CD4-positive, alpha-beta T cell treated with Interferon alpha-2 for 1 hour (primary cell): Measurements from ENCODE around the gene CDH20.
"Not testable (repeated sequence)": the region's sequence is repeated elsewhere in the genome, so short reads cannot be mapped to it uniquely, and the experiment has no call there.

ENCODE experiments used
- DNase-seq, 2 donors: peaks; one replicate each; pipeline ENCODE4 v3.0.0-alpha.2; 2020 to 2022

Gene CDH20

DNA sequence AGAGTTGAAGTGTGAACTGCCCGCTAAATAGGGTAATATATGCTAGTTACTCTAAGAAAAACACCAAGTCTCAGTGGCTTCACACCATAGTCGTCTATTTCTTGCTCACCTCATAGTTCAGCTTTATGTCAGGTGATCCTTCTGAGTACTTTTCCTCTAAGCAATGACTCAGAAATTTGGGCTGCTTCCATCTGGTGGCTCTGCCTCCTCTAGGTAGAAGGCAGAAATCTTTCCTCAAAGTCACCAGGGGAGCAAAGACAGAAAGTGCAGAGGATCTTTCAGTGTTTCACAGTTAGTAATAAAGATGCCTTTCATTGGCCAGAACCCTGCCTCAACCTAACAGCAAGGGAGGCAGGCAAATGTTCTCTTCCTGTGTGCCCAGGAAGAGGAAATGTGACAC is 17.3 kb downstream of the CDH20 start:
- DNase-seq = no peak

DNA sequence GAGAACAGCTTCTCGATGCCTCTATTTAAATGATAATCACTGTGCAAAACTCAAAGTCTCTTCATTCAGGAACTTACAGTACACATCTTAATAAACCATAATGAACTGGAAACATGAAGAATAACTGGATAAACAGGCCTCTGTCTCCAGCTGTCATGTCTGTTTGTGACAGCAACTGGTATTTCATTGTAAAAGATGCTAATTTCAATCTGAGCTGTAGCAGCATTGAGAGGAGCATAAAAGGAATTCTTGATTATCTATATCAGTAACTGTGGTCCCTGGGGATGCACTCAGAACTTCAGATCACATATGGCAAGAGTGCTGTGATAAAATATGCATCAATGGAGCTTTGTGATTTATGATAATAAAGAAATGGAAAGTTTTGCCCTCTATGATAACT is 18.8 kb downstream of the CDH20 start:
- no peak for DNase-seq

DNA sequence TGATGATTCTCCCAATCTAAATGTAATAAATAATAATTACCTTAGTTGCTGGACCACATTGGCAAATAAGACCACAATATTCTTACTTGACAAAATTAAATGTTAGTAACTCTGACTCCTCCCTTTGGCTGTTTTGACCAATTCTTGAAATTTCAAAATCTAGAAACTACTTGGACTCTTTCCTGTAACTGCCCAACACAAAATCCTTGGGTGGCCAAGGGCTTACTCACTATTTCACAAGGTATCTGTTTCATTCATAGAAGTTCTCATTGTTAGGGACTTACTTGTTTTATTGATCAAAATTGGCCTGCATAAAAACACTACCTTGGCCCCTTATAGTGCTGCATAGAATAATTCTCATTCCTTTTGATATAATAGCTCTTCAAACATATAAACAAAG is 19.4 kb downstream of the CDH20 start:
- DNase-seq = no peak

DNA sequence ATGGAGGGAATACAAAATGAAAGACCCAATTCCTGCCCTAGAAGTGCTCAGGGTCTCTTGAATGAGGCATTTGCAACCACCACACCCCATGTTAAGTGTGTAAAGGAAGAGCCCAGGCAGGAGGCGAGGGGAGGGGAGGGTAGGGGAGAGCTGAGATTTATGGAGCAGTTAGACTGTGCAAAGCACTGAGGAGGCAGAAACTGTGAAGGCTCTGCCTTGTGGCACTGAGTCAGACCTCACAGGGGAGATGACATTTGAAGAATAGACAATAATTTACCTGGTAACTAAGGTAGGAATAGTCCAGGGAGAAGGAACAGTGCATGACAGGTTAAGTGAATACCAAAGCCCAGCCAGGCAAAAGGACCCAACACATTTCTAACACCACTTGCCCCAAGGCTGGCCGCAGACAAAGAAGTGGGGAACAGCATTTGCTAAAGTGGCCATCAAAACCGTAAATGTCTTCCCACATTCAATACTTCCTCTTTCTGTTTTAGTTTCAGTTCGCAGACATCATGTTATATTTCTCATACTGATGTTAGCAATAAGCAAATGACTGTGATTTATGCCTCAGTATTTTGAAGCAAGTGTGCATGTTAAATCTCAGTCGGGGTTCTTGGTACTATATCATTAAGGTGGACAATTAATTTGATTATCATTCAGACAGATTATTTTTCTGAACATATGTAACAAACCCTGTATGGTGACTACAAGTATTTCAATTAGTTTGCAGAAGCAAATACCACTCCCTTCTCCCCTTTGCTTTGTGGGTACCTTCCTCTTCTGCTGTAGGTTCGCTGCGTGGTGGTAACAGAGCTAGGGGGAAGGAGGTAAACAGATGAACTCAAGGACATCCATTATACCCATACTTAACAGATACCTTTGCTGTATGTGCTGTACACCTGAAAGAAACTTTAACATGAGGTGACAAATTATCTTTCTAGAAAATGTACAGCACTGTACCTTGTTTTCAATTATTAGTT is 27.5 kb downstream of the CDH20 start:
- DNase-seq = no peak

DNA sequence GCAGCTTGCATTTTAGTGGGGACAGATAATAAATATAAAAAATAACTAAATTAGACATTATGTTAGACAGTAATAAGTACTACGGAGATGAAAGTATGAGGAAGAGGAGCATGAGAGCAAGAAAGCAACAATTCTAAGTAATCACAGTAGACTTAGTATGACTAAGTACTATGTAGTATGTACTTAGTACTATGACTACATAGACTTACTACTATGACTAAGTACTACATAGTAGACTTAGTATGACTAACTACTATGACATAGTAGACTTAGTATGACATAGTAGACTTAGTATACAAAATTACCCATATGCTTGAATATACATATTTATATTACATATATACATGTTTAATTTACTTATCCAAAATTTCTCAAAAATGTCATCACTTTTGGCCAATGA is 29.3 kb downstream of the CDH20 start:
- DNase-seq = no peak

DNA sequence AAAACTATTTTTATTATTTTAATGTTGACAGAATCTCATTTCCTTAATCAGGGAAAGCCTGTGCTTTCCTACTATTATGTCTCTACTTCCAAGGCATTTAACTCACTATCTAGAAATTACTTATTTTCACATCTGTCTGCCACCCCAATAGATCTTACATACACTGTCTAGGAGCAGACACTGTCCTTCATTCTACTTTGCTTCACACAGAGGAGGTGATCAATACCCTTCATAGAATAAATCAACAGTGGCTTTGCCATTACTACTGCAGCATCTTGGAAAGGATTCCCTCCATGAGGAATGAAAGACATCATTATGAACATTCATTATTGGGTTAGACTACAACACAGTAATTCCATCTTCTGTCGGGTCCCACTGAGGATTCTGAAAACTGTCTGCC is 31.7 kb downstream of the CDH20 start:
- DNase-seq = no peak

DNA sequence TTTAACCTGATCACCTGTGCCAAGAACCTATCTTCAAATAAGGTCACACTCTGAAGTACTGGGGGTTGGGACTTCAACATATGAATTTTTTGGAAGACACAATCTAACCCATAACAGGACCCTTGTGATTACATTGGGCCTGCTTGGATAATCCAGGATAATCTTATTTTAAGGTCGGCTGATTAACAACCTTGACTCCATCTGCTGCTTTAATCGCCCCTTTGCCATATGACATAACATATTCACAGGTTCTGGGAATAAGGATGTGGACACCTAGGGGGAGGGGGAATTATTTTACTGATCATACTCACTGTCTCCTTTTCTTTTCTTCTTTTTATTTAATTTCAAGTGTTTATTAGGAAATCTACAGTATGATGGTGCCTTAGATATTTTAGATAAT is 34.8 kb downstream of the CDH20 start:
- DNase-seq = no peak

DNA sequence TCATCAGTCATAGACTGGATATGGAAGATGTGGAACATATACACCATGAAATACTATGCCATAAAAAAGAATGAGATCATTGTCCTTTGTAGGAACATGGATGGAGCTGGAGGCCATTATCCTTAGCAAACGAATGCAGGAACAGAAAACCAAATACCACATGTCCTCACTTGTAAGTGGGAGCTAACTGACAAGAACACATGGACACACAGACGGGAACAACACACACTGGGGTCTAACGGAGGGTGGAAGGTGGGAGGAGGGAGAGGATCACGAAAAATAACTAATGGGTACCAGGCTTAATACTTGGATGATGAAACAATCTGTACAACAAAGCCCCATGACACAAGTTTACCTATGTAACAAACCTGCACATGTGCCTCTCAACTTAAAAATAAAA is 36.4 kb downstream of the CDH20 start:
- not testable (repeated sequence) for DNase-seq

DNA sequence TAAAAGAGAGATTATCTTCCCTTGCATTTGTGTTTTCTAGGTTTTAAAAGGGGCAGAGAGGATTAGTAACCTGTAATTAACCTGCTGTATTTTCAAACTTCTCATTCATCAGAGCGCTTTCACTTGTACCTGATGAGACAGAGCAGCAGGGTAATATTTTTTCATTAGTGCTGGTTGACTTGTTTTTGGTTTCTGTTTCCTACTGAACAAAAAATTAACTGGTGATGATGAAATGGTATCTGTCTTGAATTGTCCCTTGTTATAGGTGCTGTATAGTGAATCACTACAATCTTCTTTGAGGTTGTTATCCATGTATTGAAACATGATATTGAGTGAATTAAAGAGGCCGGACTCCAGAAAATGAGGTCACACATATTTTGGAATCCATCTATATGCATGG is 37.9 kb downstream of the CDH20 start:
- DNase-seq = no peak

DNA sequence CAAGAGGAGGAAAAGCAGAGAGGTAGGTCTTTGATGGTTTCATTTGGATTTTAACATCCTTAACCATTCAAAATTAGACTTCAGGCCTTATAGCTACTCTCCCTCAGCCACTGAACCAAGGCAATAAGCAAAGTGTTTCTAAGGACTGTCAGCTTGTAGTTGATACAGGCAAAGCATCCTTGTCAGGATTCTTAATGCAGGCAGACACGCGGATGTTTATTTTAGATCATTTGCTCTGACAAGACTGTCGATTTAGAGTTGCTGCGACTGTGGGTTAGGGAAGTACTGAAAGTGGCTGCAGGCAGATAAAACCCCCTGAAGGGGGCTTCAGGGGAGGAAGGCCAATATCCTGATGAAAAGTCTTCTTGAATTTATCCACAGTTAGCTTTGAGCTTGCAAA is 46.6 kb downstream of the CDH20 start:
- DNase-seq = no peak

DNA sequence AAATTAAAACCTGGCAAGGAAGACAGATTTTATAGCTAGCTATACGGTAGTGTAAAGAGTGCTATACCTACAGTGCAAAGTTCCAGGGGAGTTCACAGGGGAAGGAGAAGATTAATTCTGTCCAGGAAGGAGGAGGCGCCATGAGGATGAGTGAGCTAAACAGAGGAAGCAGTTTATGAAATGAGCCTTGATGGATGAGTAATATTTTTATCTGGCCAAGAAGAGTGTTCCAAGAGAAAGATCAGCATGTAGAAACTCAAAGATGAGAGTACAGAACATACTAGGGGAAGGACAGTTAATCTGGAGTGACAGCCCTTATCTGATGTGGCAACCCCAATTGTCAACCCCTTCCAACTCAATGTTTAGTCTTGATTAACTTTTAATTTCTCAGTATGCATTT is 54.8 kb downstream of the CDH20 start:
- DNase-seq = no peak

DNA sequence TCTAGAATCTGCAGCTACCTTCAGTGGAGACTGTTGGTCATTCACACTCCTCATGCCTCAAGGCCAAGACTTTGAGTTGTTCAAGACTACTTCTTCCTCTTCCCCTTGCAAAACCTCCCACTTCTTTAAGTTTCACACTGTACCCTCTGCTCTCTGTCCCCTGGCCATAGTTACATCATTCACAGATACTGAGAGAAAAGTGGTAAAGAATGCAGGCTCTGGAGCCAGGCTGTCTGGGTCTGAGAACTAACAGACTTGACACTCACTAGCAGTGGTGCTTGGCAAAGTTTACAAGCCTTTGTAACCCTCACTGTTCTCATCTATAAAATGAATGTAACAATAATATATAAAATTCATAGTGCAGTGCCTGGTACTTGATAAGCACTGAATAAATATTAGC is 61.8 kb downstream of the CDH20 start:
- DNase-seq = no peak

DNA sequence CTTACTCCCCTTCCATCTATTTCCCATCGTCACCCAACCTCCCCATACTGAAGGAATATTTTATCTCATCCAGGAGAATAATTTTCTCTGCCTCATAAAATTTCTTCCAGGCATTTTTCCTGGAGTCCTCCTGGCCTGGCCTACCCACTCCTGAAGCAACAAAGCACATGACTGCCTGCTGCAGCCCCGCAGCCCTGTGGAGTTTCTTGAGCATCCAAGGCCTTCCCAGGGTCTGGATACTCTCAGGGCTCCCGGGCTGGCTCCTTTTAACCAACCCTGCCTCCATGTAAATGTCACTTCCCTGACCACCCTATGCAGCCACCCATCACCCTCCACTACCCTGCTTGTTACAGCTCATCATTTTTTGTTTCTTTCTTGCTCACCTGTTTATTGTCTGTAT is 64.0 kb downstream of the CDH20 start:
- no peak for DNase-seq

DNA sequence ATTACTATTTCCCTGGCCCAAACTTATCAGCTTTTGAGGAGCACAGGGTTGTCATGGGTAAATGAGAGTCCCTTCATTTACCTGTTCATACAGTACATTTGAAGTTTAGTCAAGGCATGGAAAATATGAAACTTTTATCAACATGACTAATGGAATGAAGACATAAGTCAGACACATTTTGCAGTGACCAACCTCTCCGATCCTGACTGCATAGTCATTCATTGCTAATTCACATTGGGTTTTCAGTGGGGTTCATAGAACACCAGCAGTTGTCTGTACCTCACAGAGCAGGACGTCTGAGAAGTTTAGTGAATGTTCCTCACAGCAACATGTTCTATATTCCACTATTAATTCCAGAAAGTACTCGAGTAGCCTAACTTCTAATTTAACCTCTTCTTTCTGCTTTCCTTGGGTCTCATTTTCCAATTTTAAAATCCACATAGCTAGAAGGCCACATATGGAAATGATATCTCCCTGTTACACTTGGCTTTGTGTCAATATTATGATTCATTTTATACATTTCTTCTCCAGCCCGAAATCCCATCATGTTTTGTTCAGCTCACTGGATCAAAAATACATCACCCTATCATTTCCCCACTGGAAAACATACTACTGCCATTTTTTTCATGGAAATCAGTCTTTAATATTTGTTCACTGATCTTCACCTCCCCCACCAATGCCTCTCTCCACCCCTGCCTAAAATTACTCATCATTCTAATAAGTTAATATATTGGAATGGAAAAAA is 65.9 kb downstream of the CDH20 start:
- no peak for DNase-seq

DNA sequence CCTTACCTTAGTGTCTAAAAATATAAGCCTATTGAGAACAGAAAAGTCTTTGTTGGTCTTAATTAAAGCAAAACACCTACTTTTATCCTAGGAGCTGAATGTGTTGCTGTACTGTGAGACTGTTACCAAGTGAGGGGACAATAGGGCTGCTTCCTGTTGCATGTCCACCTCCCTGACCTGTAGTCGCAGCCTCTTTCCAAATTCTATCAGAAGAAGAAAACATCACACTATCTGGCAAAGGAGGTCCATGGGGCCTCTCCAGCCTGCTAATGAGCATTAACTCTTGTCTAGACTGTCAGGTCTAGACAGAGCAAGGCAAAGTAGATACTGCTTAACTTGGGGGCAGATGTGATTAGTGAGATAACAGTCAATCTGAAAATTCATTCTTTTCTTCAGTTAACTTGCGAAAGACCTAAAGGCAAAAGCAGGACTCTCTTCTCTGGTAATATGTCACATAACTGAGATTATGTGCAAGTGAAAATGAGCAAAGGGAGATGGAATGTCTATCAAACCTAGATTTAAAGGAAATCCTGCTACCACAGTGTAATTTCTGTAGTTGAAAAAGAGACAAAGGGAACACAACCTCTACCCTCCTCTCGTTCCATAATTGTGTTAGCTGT is 66.9 kb downstream of the CDH20 start:
- no peak for DNase-seq

DNA sequence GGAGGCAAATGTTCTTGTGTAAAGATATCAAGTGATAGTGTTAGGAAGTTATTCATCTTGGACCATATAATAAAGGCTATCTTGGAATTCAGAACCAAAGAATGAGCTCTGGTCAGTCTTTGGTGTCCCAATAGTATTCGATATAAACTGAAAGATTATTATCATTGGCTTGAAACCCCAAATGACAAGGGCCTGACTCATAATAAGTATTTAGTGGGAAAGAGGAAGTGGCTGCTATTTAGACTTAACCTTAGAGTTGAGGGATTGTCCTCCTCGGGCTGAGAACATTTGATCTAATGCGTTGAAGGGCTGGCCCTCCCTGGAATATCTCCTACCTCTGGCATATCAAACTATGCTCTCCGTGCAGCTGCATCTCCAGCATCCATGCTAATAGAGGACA is 67.5 kb downstream of the CDH20 start:
- no peak for DNase-seq

DNA sequence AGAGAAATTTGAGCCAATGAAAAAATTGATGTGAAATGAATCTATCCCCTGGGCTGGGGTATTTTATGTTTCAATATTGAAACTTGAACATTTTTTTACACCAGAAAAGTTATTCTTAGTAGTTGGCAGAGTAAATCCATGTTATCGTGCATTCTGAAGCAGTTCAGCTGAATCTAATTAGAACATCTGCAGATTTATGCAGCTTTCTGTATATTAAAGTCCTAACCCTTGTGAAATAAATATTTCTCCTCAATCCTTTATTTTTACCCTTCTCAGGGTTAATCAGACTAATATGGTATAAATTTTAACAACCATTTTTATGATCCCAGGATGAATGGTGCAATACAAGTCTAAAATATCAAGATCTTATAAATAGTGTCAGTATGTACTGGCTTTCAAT is 69.5 kb downstream of the CDH20 start:
- DNase-seq = no peak

DNA sequence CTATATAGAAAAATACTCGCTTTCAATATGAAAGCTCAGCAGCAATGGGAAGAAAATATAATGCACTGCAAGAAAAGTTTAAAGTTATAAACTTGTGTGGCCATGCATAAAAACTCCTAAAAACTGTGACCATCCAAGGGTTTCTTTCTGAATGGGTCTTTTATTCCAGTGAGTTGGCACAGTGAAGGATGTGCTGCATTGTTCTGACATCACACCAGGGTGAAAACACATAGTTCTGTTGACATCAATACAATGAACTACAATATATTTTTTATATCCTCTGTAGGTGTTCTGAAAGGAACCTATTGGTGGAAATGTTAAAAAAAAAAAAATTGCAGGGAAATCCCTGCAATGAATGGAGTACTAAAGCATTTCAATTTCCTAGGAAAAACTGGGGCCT is 80.2 kb downstream of the CDH20 start:
- no peak for DNase-seq

DNA sequence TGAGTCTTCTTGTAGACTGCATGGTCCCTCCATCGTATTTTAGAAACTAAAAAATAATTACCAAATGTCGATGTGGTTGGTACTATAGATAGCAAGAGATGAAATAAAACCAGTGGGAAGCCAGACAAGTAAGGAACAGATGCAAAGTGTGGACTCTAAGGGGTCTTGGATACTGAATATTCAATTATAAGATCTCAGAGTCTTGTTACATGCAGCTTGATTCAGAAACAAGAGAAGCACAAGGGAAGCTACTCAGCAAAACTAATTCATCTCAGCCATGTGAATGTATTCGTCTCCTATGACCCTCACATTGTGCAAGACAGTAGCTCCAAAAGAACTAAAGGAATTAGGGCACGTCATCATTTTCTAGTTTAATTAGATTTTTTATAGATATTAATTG is 80.9 kb downstream of the CDH20 start:
- no peak for DNase-seq

DNA sequence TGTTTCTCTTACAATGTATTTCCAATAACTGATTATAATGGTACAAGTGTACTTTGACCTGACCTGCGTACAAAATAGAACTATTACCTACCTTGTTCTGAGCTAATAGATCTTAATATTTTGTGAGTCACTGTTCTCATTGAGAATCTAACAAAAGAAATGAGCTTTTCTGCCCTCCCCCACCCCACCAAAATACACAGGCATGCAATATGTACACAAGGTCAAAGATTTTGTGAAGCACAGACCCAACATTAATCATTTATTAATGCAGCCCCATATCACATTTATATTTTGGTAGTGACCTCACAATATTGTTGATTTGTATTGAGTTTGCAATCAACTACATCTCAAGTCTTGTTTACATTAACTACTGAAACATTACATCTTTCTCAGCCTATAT is 86.5 kb downstream of the CDH20 start:
- DNase-seq = no peak

DNA sequence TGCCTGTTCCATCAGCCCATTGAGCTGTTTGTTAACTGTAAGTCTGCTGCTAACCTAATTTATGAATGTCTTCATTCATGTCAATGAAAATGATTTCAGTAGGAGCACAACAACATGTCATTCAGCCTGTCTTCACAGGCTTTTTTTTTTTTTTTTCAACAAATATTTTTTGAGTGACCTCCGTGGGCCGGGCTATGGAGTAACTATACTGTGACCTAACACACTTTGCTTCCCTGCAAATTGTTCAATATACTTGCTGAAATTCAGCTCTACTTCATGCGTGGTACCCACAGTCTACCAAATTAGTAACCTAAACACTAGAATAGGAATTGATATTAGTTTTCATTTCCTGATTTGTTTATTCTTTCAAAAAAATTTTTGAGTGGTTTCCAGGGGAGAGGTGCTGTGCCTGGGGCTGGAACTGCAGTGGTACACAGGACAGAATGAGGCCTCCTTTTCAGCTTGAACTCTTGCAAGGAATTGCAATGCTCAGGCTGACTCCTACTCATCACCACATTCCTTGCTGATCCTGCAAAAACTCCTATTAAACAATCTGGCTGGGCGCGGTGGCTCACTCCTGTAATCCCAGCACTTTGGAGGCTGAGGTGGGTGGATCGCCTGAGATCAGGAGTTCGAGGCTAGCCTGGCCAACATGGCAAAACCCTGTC is 87.1 kb downstream of the CDH20 start:
- no peak for DNase-seq

DNA sequence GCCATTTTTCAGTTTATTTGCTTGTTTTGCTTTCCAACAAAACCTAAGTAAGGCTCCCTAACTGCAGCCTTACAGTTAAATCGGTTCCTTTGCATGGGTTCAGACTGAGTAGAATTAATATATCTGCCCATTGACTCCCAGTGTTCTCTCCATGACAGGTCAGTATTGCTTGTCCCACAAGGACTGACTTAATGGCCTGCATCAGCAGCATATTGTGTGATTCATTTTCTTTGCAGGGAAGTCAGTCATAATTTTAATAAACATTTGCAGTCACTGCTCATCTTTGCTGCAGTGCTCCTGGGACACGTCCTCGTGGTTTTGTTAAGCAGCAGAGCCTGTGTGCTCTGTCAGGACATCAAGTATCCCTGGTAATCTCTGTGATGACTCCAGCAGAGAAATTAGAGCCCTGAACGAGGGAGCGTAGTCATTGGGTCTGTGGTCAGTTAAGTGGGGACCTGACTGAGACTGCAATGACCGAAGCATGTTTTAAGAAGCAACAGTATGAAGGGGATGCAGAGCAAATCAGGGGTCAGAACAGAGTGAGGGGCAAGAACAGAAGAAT is 93.3 kb downstream of the CDH20 start:
- no peak for DNase-seq

DNA sequence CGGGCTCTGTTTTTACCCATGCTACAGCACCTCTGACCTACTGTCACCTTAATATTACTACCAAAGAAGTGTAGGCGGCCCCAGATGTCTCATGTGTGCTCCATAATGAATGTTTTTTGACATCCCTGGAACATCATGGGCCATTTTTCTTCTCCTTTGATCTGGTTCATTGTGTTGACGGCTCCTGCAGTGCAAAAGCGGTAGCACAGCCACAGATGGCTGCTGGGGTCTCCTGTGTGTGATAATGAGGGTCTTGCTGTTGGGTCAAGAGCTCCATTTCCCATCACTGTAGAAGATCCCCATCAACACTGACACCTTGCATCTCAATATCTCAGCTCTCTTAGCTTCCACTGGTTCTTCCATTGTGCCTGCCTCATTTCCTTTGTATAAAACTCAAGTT is 95.0 kb downstream of the CDH20 start:
- no peak for DNase-seq
